Keratinocyte (primary cell): ENCODE measurements around the gene GPSM1. TPM values are rescaled to one million over a fixed set of nuclear protein-coding genes. Genes with fewer than 3 reads are reported as not detected.

Experiments used
- DNase-seq: peaks from one replicate; pipeline ENCODE4 v3.0.0-alpha.2; 2011; ENCODE audit warnings: low read depth, missing footprints, low spot score
- FAIRE-seq: peaks from 2 replicates; lab custom pipeline; 2011; peaks lifted over from hg19 to GRCh38; lab: Jason Lieb, UNC
- H2AFZ ChIP-seq: 2 replicates; pipeline ENCODE4 v1.6.0; 2012; ENCODE audit warnings: low read length, control low read depth, inconsistent platforms; ENCODE audit not compliant: control insufficient read depth
- H3K27ac ChIP-seq: 2 replicates; pipeline ENCODE4 v1.5.1; 2011; ENCODE audit warnings: low read length; ENCODE audit not compliant: control insufficient read depth, insufficient read depth
- H3K27me3 ChIP-seq: 3 replicates; pipeline ENCODE4 v1.6.0; 2011; ENCODE audit warnings: low read length; ENCODE audit not compliant: control insufficient read depth, insufficient read depth; ENCODE audit errors: extremely low read depth
- H3K36me3 ChIP-seq, 2 experiments: 2 replicates in 1 of 2; 3 replicates in 1 of 2; pipeline ENCODE4 v1.5.1; 2011; ENCODE audit warnings: low read length in 2 of 2, mild to moderate bottlenecking in 1 of 2; ENCODE audit not compliant: control insufficient read depth in 2 of 2, insufficient read depth in 2 of 2; ENCODE audit errors: extremely low read depth in 1 of 2
- H3K4me1 ChIP-seq: 3 replicates; pipeline ENCODE4 v1.5.1; 2011; ENCODE audit warnings: low read length; ENCODE audit not compliant: control insufficient read depth, insufficient read depth; ENCODE audit errors: extremely low read depth
- H3K4me2 ChIP-seq: 3 replicates; pipeline ENCODE4 v1.6.0; 2011; ENCODE audit warnings: low read depth, low read length; ENCODE audit not compliant: control insufficient read depth, insufficient read depth; ENCODE audit errors: extremely low read depth
- H3K4me3 ChIP-seq, 3 experiments: fragments of 200-600 bp in 1 of 3; sonication (generic) in 1 of 3; 2 replicates in 2 of 3; 3 replicates in 1 of 3; pipeline ENCODE4 v1.5.1; 2011 to 2016; ENCODE audit warnings: low read length in 3 of 3, mild to moderate bottlenecking in 3 of 3, control low read depth in 2 of 3, inconsistent platforms in 1 of 3, low read depth in 1 of 3, mixed read lengths in 1 of 3, mixed run types in 1 of 3, moderate library complexity in 1 of 3; ENCODE audit not compliant: control insufficient read depth in 2 of 3, insufficient read depth in 2 of 3; ENCODE audit errors: extremely low read depth in 1 of 3
- H3K79me2 ChIP-seq: 2 replicates; pipeline ENCODE4 v1.6.0; 2012; ENCODE audit warnings: low read length; ENCODE audit not compliant: control insufficient read depth, insufficient read depth
- H3K9ac ChIP-seq: 3 replicates; pipeline ENCODE4 v1.6.0; 2011; ENCODE audit warnings: low read length; ENCODE audit not compliant: control insufficient read depth, insufficient read depth; ENCODE audit errors: extremely low read depth
- H3K9me1 ChIP-seq: 3 replicates; pipeline ENCODE4 v1.6.0; 2011; ENCODE audit warnings: low read length; ENCODE audit not compliant: control insufficient read depth, insufficient read depth; ENCODE audit errors: extremely low read depth
- H3K9me3 ChIP-seq: 2 replicates; pipeline ENCODE4 v1.5.1; 2012; ENCODE audit warnings: low read depth, low read length; ENCODE audit not compliant: control insufficient read depth
- H4K20me1 ChIP-seq: 3 replicates; pipeline ENCODE4 v1.6.0; 2011; ENCODE audit warnings: low read length; ENCODE audit not compliant: control insufficient read depth, insufficient read depth; ENCODE audit errors: extremely low read depth
- CTCF ChIP-seq, 3 experiments: IDR thresholded peaks in 1 of 3; conservative IDR thresholded peaks in 1 of 3; optimal IDR thresholded peaks in 1 of 3; 2 replicates in 2 of 3; 3 replicates in 1 of 3; pipeline versions ENCODE3 to v1.5.1; 2011; ENCODE audit warnings: low read length in 3 of 3, mild to moderate bottlenecking in 3 of 3, moderate library complexity in 2 of 3, control low read depth in 1 of 3, inconsistent platforms in 1 of 3; ENCODE audit not compliant: insufficient read depth in 2 of 3; ENCODE audit errors: extremely low read depth in 1 of 3
- EZH2 ChIP-seq: IDR thresholded peaks from one replicate; pipeline ENCODE4 v1.6.1; 2012; ENCODE audit warnings: inconsistent platforms, mild to moderate bottlenecking, low read length, moderate library complexity
- dilution Hi-C: fragments of 300-500 bp; cut with MboI; formaldehyde crosslinking; loops from one replicate; pipeline ENCODE4 v1.7.0; 2020; ENCODE audit warnings: low sequenced_read_pairs; ENCODE audit not compliant: extremely low pct_ligation_motif_present
- polyA plus RNA-seq, 5 experiments: library from polyadenylated mRNA; depleted of rRNA in 3 of 5; stranded (reverse) in 3 of 5; stranded (forward) in 1 of 5; unstranded in 1 of 5; fragments of >200 nt; gene quantifications; 1 replicate in 1 of 5; 2 replicates in 3 of 5; 3 replicates in 1 of 5; pipeline versions ENCODE4 v1.2.1 to v1.2.3, GENCODE V29; 2011 to 2012; ENCODE audit warnings: missing spikeins in 2 of 5, low read depth in 1 of 5, low replicate concordance in 1 of 5

The GPSM1 gene
- polyA plus RNA-seq, 1 donor (not counting 4 experiments of a cell fraction or from before 2014, with no cell fraction given): 2.5 TPM

- Histone ChIP-seq H3K27me3 (peaks cover 23% of the 10 kb centered on the region), H4K20me1 (no peaks in the 10 kb centered on the region), H3K9me3 (no peaks in the 10 kb centered on the region), H3K36me3 (no peaks in the 10 kb centered on the region), H3K9me1 (no peaks in the 10 kb centered on the region), H2AFZ (no peak overlapping the region), H3K4me1 (peaks cover 28% of the 10 kb centered on the region), H3K27ac (no peak overlapping the region), H3K4me3 (no peak overlapping the region), H3K9ac (no peak overlapping the region), H3K4me2 (no peak overlapping the region), H3K79me2 (no peaks in the 10 kb centered on the region)
- FAIRE-seq (no peak), DNase-seq (no peak)
- dilution Hi-C loops: no loop called here
- TF ChIP-seq CTCF (optimal IDR thresholded peaks at IDR 0.05 in 1 of 3, IDR thresholded peaks at IDR 0.05 in 1 of 3, conservative IDR thresholded peaks at IDR 0.05 in 1 of 3; ENCODE audit: extremely low read depth in 1 of 3, insufficient read depth in 2 of 3, low read length in 3 of 3): no peak
- TF ChIP-seq EZH2: no peak
Measured at GRCh38 chr9:136300866-136301265, 26.5 kb upstream of the GPSM1 start.

DNA sequence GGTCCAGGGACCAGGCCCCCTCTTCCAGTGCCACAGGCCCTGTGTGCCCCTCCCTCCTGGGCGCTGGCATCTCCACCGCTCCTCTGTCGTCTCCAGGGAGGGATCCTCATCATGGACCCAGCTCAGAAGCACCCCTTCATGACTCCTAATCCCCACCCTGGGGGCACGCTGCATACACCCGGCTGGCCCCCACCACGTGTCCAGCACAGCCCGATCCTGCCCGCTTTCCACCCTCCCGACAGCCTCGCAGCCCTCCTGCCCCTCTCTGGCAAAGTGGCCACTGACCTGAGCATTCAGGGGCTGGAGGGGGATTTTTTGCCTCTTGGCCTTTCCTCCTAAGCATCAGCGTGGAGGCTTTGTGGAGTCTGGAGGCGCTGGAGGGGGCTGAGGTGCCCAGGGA lies 24.8 kb upstream of the GPSM1 start:
- no peak overlapping the region for H2AFZ ChIP-seq
- dilution Hi-C loops: no loop called here
- H3K79me2 ChIP-seq: no peaks in the 10 kb centered on the region
- no peak overlapping the region for H3K9ac ChIP-seq
- no peak overlapping the region for H3K4me3 ChIP-seq
- H3K27me3 ChIP-seq: peaks cover 31% of the 10 kb centered on the region
- no peaks in the 10 kb centered on the region for H3K9me3 ChIP-seq
- FAIRE-seq (no peak), DNase-seq (no peak)
- peaks cover 17% of the 10 kb centered on the region for H3K4me1 ChIP-seq
- H3K9me1 ChIP-seq: no peaks in the 10 kb centered on the region
- no peak overlapping the region for H3K27ac ChIP-seq
- H3K4me2 ChIP-seq: no peak overlapping the region
- H4K20me1 ChIP-seq: no peaks in the 10 kb centered on the region
- TF ChIP-seq CTCF (optimal IDR thresholded peaks at IDR 0.05 in 1 of 3, IDR thresholded peaks at IDR 0.05 in 1 of 3, conservative IDR thresholded peaks at IDR 0.05 in 1 of 3; ENCODE audit: extremely low read depth in 1 of 3, insufficient read depth in 2 of 3, low read length in 3 of 3) (no peak), EZH2 (no peak)
- H3K36me3 ChIP-seq: no peaks in the 10 kb centered on the region
